Astrocyte (in vitro differentiated cells and primary cell): ENCODE measurements around the gene DUS1L.

ENCODE experiments used
- EZH2 ChIP-seq: IDR thresholded peaks from 2 replicates; pipeline ENCODE4 v1.6.1; 2012; ENCODE audit warnings: mild to moderate bottlenecking, low read length, inconsistent platforms; ENCODE audit not compliant: insufficient read depth
- TF ChIP-seq, protein P1 (sequence below): IDR thresholded peaks from 2 replicates; pipeline ENCODE4 v1.5.1; 2011; ENCODE audit warnings: low read depth, mild to moderate bottlenecking, inconsistent platforms, low read length, moderate library complexity; ENCODE audit not compliant: insufficient read depth

DNA sequence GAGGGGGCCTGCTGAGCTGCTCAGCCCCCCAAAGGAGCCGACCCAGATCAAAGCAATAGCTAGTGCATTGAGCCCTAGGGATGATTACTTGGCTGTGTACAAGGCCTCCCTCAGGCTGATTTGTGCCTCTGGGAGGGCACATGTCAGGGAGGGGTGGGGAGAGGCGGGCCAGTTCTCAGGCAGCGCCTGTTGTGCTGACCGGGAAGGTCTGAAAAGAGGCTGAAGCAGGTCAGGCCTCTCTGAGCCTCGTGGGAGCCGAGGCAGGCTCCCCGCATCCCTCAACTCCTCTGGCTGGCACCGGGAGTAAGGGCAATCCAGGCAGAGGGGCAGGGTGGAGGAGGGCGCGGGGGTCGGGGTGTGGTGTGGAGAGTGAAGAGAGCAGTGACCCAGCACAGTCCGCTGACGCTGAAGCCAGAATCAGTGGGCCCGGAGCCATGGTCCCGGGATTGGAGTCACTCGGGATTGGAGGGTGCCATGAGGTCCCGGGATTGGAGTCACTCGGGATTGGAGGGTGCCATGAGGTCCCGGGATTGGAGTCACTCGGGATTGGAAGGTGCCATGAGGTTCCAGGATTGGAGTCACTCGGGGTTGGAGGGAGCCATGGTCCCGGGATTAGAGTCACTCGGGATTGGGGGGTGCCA is 31.1 kb downstream of the DUS1L start:
- TF ChIP-seq, protein P1, sequence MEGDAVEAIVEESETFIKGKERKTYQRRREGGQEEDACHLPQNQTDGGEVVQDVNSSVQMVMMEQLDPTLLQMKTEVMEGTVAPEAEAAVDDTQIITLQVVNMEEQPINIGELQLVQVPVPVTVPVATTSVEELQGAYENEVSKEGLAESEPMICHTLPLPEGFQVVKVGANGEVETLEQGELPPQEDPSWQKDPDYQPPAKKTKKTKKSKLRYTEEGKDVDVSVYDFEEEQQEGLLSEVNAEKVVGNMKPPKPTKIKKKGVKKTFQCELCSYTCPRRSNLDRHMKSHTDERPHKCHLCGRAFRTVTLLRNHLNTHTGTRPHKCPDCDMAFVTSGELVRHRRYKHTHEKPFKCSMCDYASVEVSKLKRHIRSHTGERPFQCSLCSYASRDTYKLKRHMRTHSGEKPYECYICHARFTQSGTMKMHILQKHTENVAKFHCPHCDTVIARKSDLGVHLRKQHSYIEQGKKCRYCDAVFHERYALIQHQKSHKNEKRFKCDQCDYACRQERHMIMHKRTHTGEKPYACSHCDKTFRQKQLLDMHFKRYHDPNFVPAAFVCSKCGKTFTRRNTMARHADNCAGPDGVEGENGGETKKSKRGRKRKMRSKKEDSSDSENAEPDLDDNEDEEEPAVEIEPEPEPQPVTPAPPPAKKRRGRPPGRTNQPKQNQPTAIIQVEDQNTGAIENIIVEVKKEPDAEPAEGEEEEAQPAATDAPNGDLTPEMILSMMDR = no peak
- no peak for TF ChIP-seq EZH2
